Stimulated activated CD4-positive, alpha-beta T cell treated with anti-CD3 and anti-CD28 coated beads, Interleukin-15, amount 100 ng/mL, for 1 hour (primary cell): Measurements from ENCODE around the gene TENM3.

Experiments
- DNase-seq, 2 donors: peaks; one replicate each; pipeline ENCODE4 v3.0.0-alpha.2; 2020; ENCODE audit warnings: low read depth in 1 of 2, low spot score in 1 of 2

The TENM3 gene

GRCh38 chr4:182286931-182287330 lies 43.7 kb downstream of the TENM3 start:
- no peak for DNase-seq

- DNase-seq = no peak
Measured at GRCh38 chr4:182288534-182288933, 45.3 kb downstream of the TENM3 start.

- DNase-seq = no peak
Measured at GRCh38 chr4:182289809-182290208, 46.6 kb downstream of the TENM3 start.

- no peak for DNase-seq
Measured at GRCh38 chr4:182291175-182291574, 48.0 kb downstream of the TENM3 start.

- no peak for DNase-seq
Measured at GRCh38 chr4:182291597-182292270, 48.5 kb downstream of the TENM3 start.

- no peak for DNase-seq
Measured at GRCh38 chr4:182292612-182293011, 49.4 kb downstream of the TENM3 start.

- no peak for DNase-seq
Measured at GRCh38 chr4:182293691-182294255, 50.6 kb downstream of the TENM3 start.

GRCh38 chr4:182294451-182294850 lies 51.2 kb downstream of the TENM3 start:
- no peak for DNase-seq

GRCh38 chr4:182297659-182298058 lies 54.5 kb downstream of the TENM3 start:
- no peak for DNase-seq

GRCh38 chr4:182301736-182302135 lies 58.5 kb downstream of the TENM3 start:
- no peak for DNase-seq

- DNase-seq = no peak
Measured at GRCh38 chr4:182303847-182304246, 60.6 kb downstream of the TENM3 start.

GRCh38 chr4:182306792-182307507 lies 63.7 kb downstream of the TENM3 start:
- DNase-seq = no peak

- DNase-seq = no peak
Measured at GRCh38 chr4:182307746-182308145, 64.5 kb downstream of the TENM3 start.

GRCh38 chr4:182309877-182310276 lies 66.7 kb downstream of the TENM3 start:
- DNase-seq = no peak

- no peak for DNase-seq
Measured at GRCh38 chr4:182310316-182310715, 67.1 kb downstream of the TENM3 start.

- DNase-seq = no peak
Measured at GRCh38 chr4:182310962-182311361, 67.8 kb downstream of the TENM3 start.

GRCh38 chr4:182314537-182314936 lies 71.3 kb downstream of the TENM3 start:
- DNase-seq = no peak

GRCh38 chr4:182318256-182318655 lies 75.1 kb downstream of the TENM3 start:
- DNase-seq = no peak

GRCh38 chr4:182320092-182320491 lies 76.9 kb downstream of the TENM3 start:
- no peak for DNase-seq

- no peak for DNase-seq
Measured at GRCh38 chr4:182320580-182320979, 77.4 kb downstream of the TENM3 start.

- DNase-seq = no peak
Measured at GRCh38 chr4:182324282-182324681, 81.1 kb downstream of the TENM3 start.

- DNase-seq = no peak
Measured at GRCh38 chr4:182325397-182325796, 82.2 kb downstream of the TENM3 start.
